H1 (cell line): ENCODE measurements around the gene TMEM130. TPM values are rescaled to one million over a fixed set of nuclear protein-coding genes. Genes with fewer than 3 reads are reported as not detected.

Experiments
- MAFK ChIP-seq: IDR thresholded peaks from 2 replicates; pipeline ENCODE4 v1.6.1; 2012; ENCODE audit warnings: low read depth, mild to moderate bottlenecking, improper control_type of control experiment, low read length
- SUZ12 ChIP-seq: fragments of 200-600 bp; sonication (generic); IDR thresholded peaks from 2 replicates; pipeline ENCODE4 v1.6.1; 2012; ENCODE audit warnings: mild to moderate bottlenecking, inconsistent platforms, low read length, moderate library complexity, mixed read lengths
- polyA plus RNA-seq, 7 experiments: library from polyadenylated mRNA; depleted of rRNA in 3 of 7; stranded (reverse) in 5 of 7; unstranded in 2 of 7; fragments of >200 nt in 5 of 7; fragments of 200-250 nt in 2 of 7; gene quantifications; 1 replicate in 5 of 7; 2 replicates in 1 of 7; 4 replicates in 1 of 7; pipeline versions ENCODE4 v1.2.1 to v1.2.3, GENCODE V29; 2011 to 2013; ENCODE audit warnings: missing spikeins in 2 of 7, mixed read lengths in 2 of 7
- total RNA-seq: library from RNA; stranded (reverse); fragmentation: NEBNext Ultra II Directional; extraction: Animal tissue kit (Norgen Biotek cat#: 25700); gene quantifications from 2 replicates; pipeline ENCODE4 v1.2.1, GENCODE V29; 2021

TMEM130 gene
- total and polyA plus RNA-seq, 2 of the 8 experiments (the other 6 are each of a cell fraction or from before 2014, with no cell fraction given) = 2.9 to 6.6 TPM

DNA sequence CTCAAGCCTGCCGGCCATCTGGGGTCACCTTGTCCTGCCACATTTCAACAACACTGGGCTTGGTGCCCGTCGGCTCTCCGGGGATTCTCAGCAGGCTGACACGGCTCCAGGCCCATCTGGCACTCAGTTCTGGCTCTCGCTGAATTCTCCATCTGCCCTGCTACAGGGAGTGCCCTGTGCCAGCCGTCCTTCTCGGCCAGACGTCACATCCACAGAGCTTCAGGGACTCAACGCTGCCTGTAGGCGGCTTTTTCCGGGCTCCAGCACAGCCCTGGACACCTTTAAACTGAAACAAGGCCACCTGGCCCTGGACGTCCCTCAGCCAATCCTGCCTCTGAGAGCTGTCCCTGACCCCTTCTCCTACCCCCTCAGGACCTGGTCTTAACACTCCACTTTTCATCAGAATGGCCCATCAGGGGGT lies 43.0 kb downstream of the TMEM130 start (continued):
- TF ChIP-seq MAFK (no peak), SUZ12 (no peak)
